ENCODE data around the gene FAM171A1. TPM values are rescaled to one million over a fixed set of nuclear protein-coding genes. Genes with fewer than 3 reads are reported as not detected.

FAM171A1 gene
- total and polyA plus RNA-seq, 2 of the 13 experiments (the other 11 are each of a cell fraction or from before 2014, with no cell fraction given), result 21.5 to 34.7 TPM

- H3K27ac ChIP-seq (ENCODE audit: extremely low read length, insufficient read depth, low read length), result no peak overlapping the region
These were observed 181.8 kb downstream of the FAM171A1 start for GRCh38 chr10:15189133-15189885.

GRCh38 chr10:15188603-15189002, 182.5 kb downstream of the FAM171A1 start:
- Histone ChIP-seq H3K9me3 (ENCODE audit: low read length) (no peaks in the 10 kb centered on the region), H3K4me1 (ENCODE audit: insufficient read depth, low read length) (peaks cover 24% of the 10 kb centered on the region), H3K27me3 (ENCODE audit: control insufficient read depth in 1 of 2, insufficient read depth in 2 of 2, low read length in 2 of 2) (0 out of 5 replicates have a peak, but pooled peaks cover 0 to 1% of the 10 kb centered on the region in 2 experiments), H3K9ac (ENCODE audit: insufficient read depth, low read depth, low read length) (no peak overlapping the region), H3K79me2 (ENCODE audit: insufficient read depth, low read length) (no peaks in the 10 kb centered on the region), H3K36me3 (replicated peaks in 1 of 2; ENCODE audit: control insufficient read depth in 1 of 2, insufficient read depth in 2 of 2, low read length in 2 of 2) (no peaks in the 10 kb centered on the region), H2AFZ (ENCODE audit: low read length) (no peak overlapping the region), H3K4me3 (replicated peaks in 1 of 3; ENCODE audit: insufficient read depth in 1 of 3, low read depth in 2 of 3, low read length in 3 of 3) (no peak overlapping the region), H3K27ac (ENCODE audit: extremely low read length, insufficient read depth, low read length) (no peak overlapping the region), H3K4me2 (ENCODE audit: low read depth, low read length) (no peak overlapping the region), H4K20me1 (ENCODE audit: insufficient read depth, low read length) (no peaks in the 10 kb centered on the region)
- intact Hi-C loops (cut with micrococcal nuclease; ENCODE audit: unreplicated experiment) (no loop called here), in situ Hi-C loops (cut with HindIII; ENCODE audit: extremely low pct_ligation_motif_present, low pct_unique_long_range_greater_than_20kb) (no loop called here)
- FAIRE-seq (no peak), DNase-seq (ENCODE audit: low spot score) (no peak), ATAC-seq (no peak)
- 91% methylated on average over 5 of the region's 5 CpGs for WGBS (ENCODE audit: low lambda C conversion rate)
- BruUV-seq (replicated peaks), result no TSS peak
- CTCF ChIA-PET (ENCODE audit: low intra/inter-chr PET ratio, low total read pairs), result no interaction called here
- POLR2A ChIA-PET, result interaction anchor here (2.4 kb wide), 1 partner anchor 19 kb away, joined by 8 read pairs; the partner anchor contains the start of gene NMT2
- no peak for TF ChIP-seq PCBP1 (IDR thresholded peaks at IDR 0.05; ENCODE audit: borderline replicate concordance, low read depth, low read length)
- TF ChIP-seq ZNF766 (CRISPR knock-in tag; IDR thresholded peaks at IDR 0.05; ENCODE audit: borderline replicate concordance), result no peak
- TF ChIP-seq ZBTB2 (CRISPR knock-in tag; IDR thresholded peaks at IDR 0.05; ENCODE audit: low read depth), result no peak
- TF ChIP-seq ZNF138 (CRISPR knock-in tag; IDR thresholded peaks at IDR 0.05; ENCODE audit: low read depth), result no peak
- TF ChIP-seq U2AF2 (IDR thresholded peaks at IDR 0.05; ENCODE audit: low read depth, low read length), result no peak
- no peak for TF ChIP-seq POLR2G (IDR thresholded peaks at IDR 0.05; ENCODE audit: low read depth, low read length)
- no peak for TF ChIP-seq ZIK1 (CRISPR knock-in tag; IDR thresholded peaks at IDR 0.05; ENCODE audit: borderline replicate concordance, low read depth)
- TF ChIP-seq ESRRA (CRISPR knock-in tag; IDR thresholded peaks at IDR 0.05; ENCODE audit: low read depth), result no peak
- TF ChIP-seq ZNF687 (CRISPR knock-in tag; IDR thresholded peaks at IDR 0.05), result no peak
- TF ChIP-seq ZFP1 (CRISPR knock-in tag; IDR thresholded peaks at IDR 0.05), result no peak
- TF ChIP-seq TOE1 (CRISPR knock-in tag; IDR thresholded peaks at IDR 0.05), result no peak

More at GRCh38 chr10:15189133-15189885, 181.8 kb downstream of the FAM171A1 start:
- H3K9ac ChIP-seq (ENCODE audit: insufficient read depth, low read depth, low read length), result no peak overlapping the region
- TF ChIP-seq ZBTB20 (CRISPR knock-in tag; IDR thresholded peaks at IDR 0.05; ENCODE audit: borderline replicate concordance, low read depth), result no peak
- ATAC-seq (no peak), DNase-seq (ENCODE audit: low spot score) (no peak), FAIRE-seq (no peak)
- in situ Hi-C loops (cut with HindIII; ENCODE audit: extremely low pct_ligation_motif_present, low pct_unique_long_range_greater_than_20kb) (no loop called here), intact Hi-C loops (cut with micrococcal nuclease; ENCODE audit: unreplicated experiment) (no loop called here)
- no peaks in the 10 kb centered on the region for H3K36me3 ChIP-seq (replicated peaks in 1 of 2; ENCODE audit: control insufficient read depth in 1 of 2, insufficient read depth in 2 of 2, low read length in 2 of 2)
- H4K20me1 ChIP-seq (ENCODE audit: insufficient read depth, low read length), result no peaks in the 10 kb centered on the region
- POLR2A ChIA-PET, result interaction anchor here (2.4 kb wide), 1 partner anchor 20 kb away, joined by 8 read pairs; the partner anchor contains the start of gene NMT2
- H3K9me3 ChIP-seq (ENCODE audit: low read length), result no peaks in the 10 kb centered on the region
- H3K4me1 ChIP-seq (ENCODE audit: insufficient read depth, low read length), result peaks cover 24% of the 10 kb centered on the region
- 0 out of 5 replicates have a peak, but pooled peaks cover 0 to 1% of the 10 kb centered on the region in 2 experiments for H3K27me3 ChIP-seq (ENCODE audit: control insufficient read depth in 1 of 2, insufficient read depth in 2 of 2, low read length in 2 of 2)
- BruUV-seq (replicated peaks), result no TSS peak
- no peak overlapping the region for H3K4me2 ChIP-seq (ENCODE audit: low read depth, low read length)
- H3K4me3 ChIP-seq (replicated peaks in 1 of 3; ENCODE audit: insufficient read depth in 1 of 3, low read depth in 2 of 3, low read length in 3 of 3), result no peak overlapping the region
- no peak overlapping the region for H2AFZ ChIP-seq (ENCODE audit: low read length)
- WGBS (ENCODE audit: low lambda C conversion rate), result 77% methylated on average over 11 of the region's 11 CpGs
- H3K79me2 ChIP-seq (ENCODE audit: insufficient read depth, low read length), result no peaks in the 10 kb centered on the region
- CTCF ChIA-PET (ENCODE audit: low intra/inter-chr PET ratio, low total read pairs), result no interaction called here
